ENCODE results near the gene CELF2.

DNA sequence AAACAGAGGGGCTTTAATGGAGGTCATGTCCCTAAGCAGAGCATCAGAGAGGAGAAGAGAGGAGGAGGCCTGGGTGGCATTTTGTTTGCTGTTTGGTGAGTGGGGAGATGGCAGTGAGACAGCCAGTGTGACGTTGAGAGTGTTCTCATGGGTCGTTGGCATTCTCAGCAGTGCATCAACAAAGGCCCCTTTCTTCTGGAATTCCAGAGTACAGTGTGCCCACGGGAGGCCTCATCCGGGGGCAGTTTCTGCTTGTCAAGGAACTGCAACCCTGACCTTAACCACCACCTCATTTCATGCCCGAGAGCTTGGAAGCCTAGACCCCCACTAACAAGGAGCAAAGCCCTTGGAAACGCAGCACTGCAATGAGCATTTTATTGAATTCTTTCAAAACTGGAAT is 92.9 kb downstream of the CELF2 start:
- no peak for TF ChIP-seq SIN3A (IDR thresholded peaks at IDR 0.05; ENCODE audit: borderline replicate concordance, insufficient read depth, low read length)
- TF ChIP-seq TAF1 (IDR thresholded peaks at IDR 0.05; ENCODE audit: borderline replicate concordance, insufficient read depth, low read length) = no peak
- TF ChIP-seq REST (IDR thresholded peaks at IDR 0.05; ENCODE audit: insufficient read depth in 1 of 2, low read depth in 2 of 2, low read length in 2 of 2) = no peak

All from PFSK-1 (cell line).